Thymus (tissue), 11 donors: Measurements from ENCODE around the gene LRRC23. TPM values are rescaled to one million over a fixed set of nuclear protein-coding genes. Genes with fewer than 3 reads are reported as not detected.
A peak's percentile ranks its signal among the peaks of the same experiment; 100 is the strongest.

Source experiments
- DNase-seq, 9 donors: peaks; one replicate each; pipeline ENCODE4 v3.0.0-alpha.2; 2013; ENCODE audit warnings: low spot score in 9 of 9, low read depth in 6 of 9, missing footprints in 1 of 9
- H3K27ac ChIP-seq, 2 donors: one replicate each; pipeline ENCODE4 v1.5.1; 2013; ENCODE audit warnings: control low read depth in 1 of 2, low read depth in 1 of 2, low read length in 1 of 2, mild to moderate bottlenecking in 1 of 2, moderate library complexity in 1 of 2
- H3K27me3 ChIP-seq, 2 donors: one replicate each; pipeline ENCODE4 v1.5.1; 2013; ENCODE audit warnings: low read length in 1 of 2; ENCODE audit not compliant: control insufficient read depth in 2 of 2, insufficient read depth in 1 of 2
- H3K36me3 ChIP-seq, 2 donors: one replicate each; pipeline ENCODE4 v1.5.1; 2013; ENCODE audit warnings: low read length in 1 of 2, mild to moderate bottlenecking in 1 of 2, moderate library complexity in 1 of 2; ENCODE audit not compliant: control insufficient read depth in 2 of 2, insufficient read depth in 2 of 2
- H3K4me1 ChIP-seq, 2 donors: one replicate each; pipeline ENCODE4 v1.5.1; 2013; ENCODE audit warnings: low read length in 2 of 2; ENCODE audit not compliant: control insufficient read depth in 2 of 2, insufficient read depth in 2 of 2
- H3K4me3 ChIP-seq, 2 donors: one replicate each; pipeline ENCODE4 v1.5.1; 2013; ENCODE audit warnings: low read length in 2 of 2, control low read depth in 1 of 2, mild to moderate bottlenecking in 1 of 2
- H3K9me3 ChIP-seq, 2 donors: one replicate each; pipeline ENCODE4 v1.5.1; 2013; ENCODE audit warnings: low read length in 1 of 2, mild to moderate bottlenecking in 1 of 2; ENCODE audit not compliant: control insufficient read depth in 2 of 2, insufficient read depth in 1 of 2
- WGBS: extraction: QIAGEN DNeasy Blood & Tissue Kit; methylation state at CpG from one replicate; pipeline ENCODE4 v1.1.7; 2013; 5-methylcytosine and 5-hydroxymethylcytosine counted together
- polyA plus RNA-seq: library from polyadenylated mRNA; stranded (reverse); fragments of 200-250 nt; gene quantifications from one replicate; pipeline ENCODE4 v1.2.3, GENCODE V29; 2013
- total RNA-seq: library from RNA; stranded (reverse); fragments of 120-200 nt; gene quantifications from one replicate; pipeline ENCODE4 v1.2.4, GENCODE V29; 2013
- donor health status: healthy.

LRRC23 gene
- total and polyA plus RNA-seq, 2 donors: 6.2 to 11.5 TPM

GRCh38 chr12:6961695-6962284, 57.2 kb downstream of the LRRC23 start:
- WGBS: 59% methylated on average over 16 of the region's 16 CpGs
- Histone ChIP-seq H3K36me3 (peaks cover 59 to 81% of the 10 kb centered on the region in 2 donors), H3K27me3 (no peaks in the 10 kb centered on the region), H3K4me3 (no peak overlapping the region), H3K9me3 (peaks cover 0 to 7% of the 10 kb centered on the region in 2 donors), H3K4me1 (peaks cover 47 to 82% of the 10 kb centered on the region in 2 donors), H3K27ac (peak overlapping the region; percentile 69 to 76)
- peak in 1 of 9 donors; percentile 33 for DNase-seq

GRCh38 chr12:6962285-6963015, 57.8 kb downstream of the LRRC23 start:
- peak overlapping the region in 1 of 2 donors; percentile 20 for H3K4me3 ChIP-seq
- H3K27ac ChIP-seq: peak overlapping the region; percentile 69 to 76
- H3K9me3 ChIP-seq: peaks cover 0 to 7% of the 10 kb centered on the region in 2 donors
- peaks cover 59 to 81% of the 10 kb centered on the region in 2 donors for H3K36me3 ChIP-seq
- peaks cover 41 to 81% of the 10 kb centered on the region in 2 donors for H3K4me1 ChIP-seq
- no peak for DNase-seq
- WGBS: 83% methylated on average over 25 of the region's 25 CpGs
- no peaks in the 10 kb centered on the region for H3K27me3 ChIP-seq

- H3K4me3 ChIP-seq: peak overlapping the region; percentile 31 to 41
- WGBS: 95% methylated on average over 32 of the region's 32 CpGs
- peaks cover 34 to 74% of the 10 kb centered on the region in 2 donors for H3K4me1 ChIP-seq
- peaks cover 0 to 7% of the 10 kb centered on the region in 2 donors for H3K9me3 ChIP-seq
- peaks cover 59 to 81% of the 10 kb centered on the region in 2 donors for H3K36me3 ChIP-seq
- H3K27ac ChIP-seq: peak overlapping the region; percentile 76 to 80
- no peak for DNase-seq
- H3K27me3 ChIP-seq: no peaks in the 10 kb centered on the region
Observed at GRCh38 chr12:6963016-6963731, 58.6 kb downstream of the LRRC23 start.

Other genes with a start within 250 kb of the LRRC23 start
- 74.0 TPM for gene ING4, start 241.7 kb upstream of the LRRC23 start, total RNA-seq
- gene ING4, start 241.7 kb upstream of the LRRC23 start, polyA plus RNA-seq: 70.0 TPM
- gene ZNF384, start 215.4 kb upstream of the LRRC23 start, total RNA-seq: 17.2 TPM
- 39.3 TPM for gene ZNF384, start 215.4 kb upstream of the LRRC23 start, polyA plus RNA-seq
- gene PIANP, start 204.0 kb upstream of the LRRC23 start, total RNA-seq: 0.09 TPM
- 0.23 TPM for gene PIANP, start 204.0 kb upstream of the LRRC23 start, polyA plus RNA-seq
- gene COPS7A, start 180.8 kb upstream of the LRRC23 start, total RNA-seq: 28.0 TPM
- 39.8 TPM for gene COPS7A, start 180.8 kb upstream of the LRRC23 start, polyA plus RNA-seq
- gene MLF2, start 151.7 kb upstream of the LRRC23 start, total RNA-seq: 69.5 TPM
- 131 TPM for gene MLF2, start 151.7 kb upstream of the LRRC23 start, polyA plus RNA-seq
- gene PTMS, start 138.5 kb upstream of the LRRC23 start, total RNA-seq: 21.9 TPM
- gene PTMS, start 138.5 kb upstream of the LRRC23 start, polyA plus RNA-seq: 186 TPM
- 1.5 TPM for gene LAG3, start 132.3 kb upstream of the LRRC23 start, total RNA-seq
- 4.8 TPM for gene LAG3, start 132.3 kb upstream of the LRRC23 start, polyA plus RNA-seq
- gene CD4, start 115.3 kb upstream of the LRRC23 start, total RNA-seq: 91.9 TPM
- 50.9 TPM for gene CD4, start 115.3 kb upstream of the LRRC23 start, polyA plus RNA-seq
- 1.4 TPM for gene GPR162, start 83.0 kb upstream of the LRRC23 start, total RNA-seq
- gene GPR162, start 83.0 kb upstream of the LRRC23 start, polyA plus RNA-seq: 4.4 TPM
- gene P3H3, start 76.4 kb upstream of the LRRC23 start, total RNA-seq: 1.0 TPM
- gene P3H3, start 76.4 kb upstream of the LRRC23 start, polyA plus RNA-seq: 4.4 TPM
- 0.14 TPM for gene GNB3, start 63.9 kb upstream of the LRRC23 start, total RNA-seq
- gene GNB3, start 63.9 kb upstream of the LRRC23 start, polyA plus RNA-seq: 1.3 TPM
- gene CDCA3, start 53.5 kb upstream of the LRRC23 start, total RNA-seq: 44.3 TPM
- 5.9 TPM for gene CDCA3, start 53.5 kb upstream of the LRRC23 start, polyA plus RNA-seq
- 61.1 TPM for gene USP5, start 52.7 kb upstream of the LRRC23 start, total RNA-seq
- gene USP5, start 52.7 kb upstream of the LRRC23 start, polyA plus RNA-seq: 32.2 TPM
- 628 TPM for gene TPI1, start 37.3 kb upstream of the LRRC23 start, total RNA-seq
- 282 TPM for gene TPI1, start 37.3 kb upstream of the LRRC23 start, polyA plus RNA-seq
- gene SPSB2, start 31.5 kb upstream of the LRRC23 start, total RNA-seq: 10.7 TPM
- gene SPSB2, start 31.5 kb upstream of the LRRC23 start, polyA plus RNA-seq: 14.9 TPM
- 12.1 TPM for gene ENO2, start 9.8 kb downstream of the LRRC23 start, total RNA-seq
- gene ENO2, start 9.8 kb downstream of the LRRC23 start, polyA plus RNA-seq: 29.3 TPM
- 1.6 TPM for gene ATN1, start 23.1 kb downstream of the LRRC23 start, total RNA-seq
- gene ATN1, start 23.1 kb downstream of the LRRC23 start, polyA plus RNA-seq: 30.3 TPM
- not detected for gene RNU7-1, start 39.0 kb downstream of the LRRC23 start, total RNA-seq
- gene RNU7-1, start 39.0 kb downstream of the LRRC23 start, polyA plus RNA-seq: not detected
- 446 TPM for gene C12orf57, start 39.2 kb downstream of the LRRC23 start, total RNA-seq
- 421 TPM for gene C12orf57, start 39.2 kb downstream of the LRRC23 start, polyA plus RNA-seq
- gene PTPN6, start 46.5 kb downstream of the LRRC23 start, total RNA-seq: 147 TPM
- gene PTPN6, start 46.5 kb downstream of the LRRC23 start, polyA plus RNA-seq: 213 TPM
- 288 TPM for gene PHB2, start 65.8 kb downstream of the LRRC23 start, total RNA-seq
- 149 TPM for gene PHB2, start 65.8 kb downstream of the LRRC23 start, polyA plus RNA-seq
- 56.2 TPM for gene EMG1, start 66.1 kb downstream of the LRRC23 start, total RNA-seq
- gene EMG1, start 66.1 kb downstream of the LRRC23 start, polyA plus RNA-seq: 27.6 TPM
- gene LPCAT3, start 113.7 kb downstream of the LRRC23 start, total RNA-seq: 16.1 TPM
- gene LPCAT3, start 113.7 kb downstream of the LRRC23 start, polyA plus RNA-seq: 28.2 TPM
- 74.2 TPM for gene C1S, start 155.9 kb downstream of the LRRC23 start, total RNA-seq
- gene C1S, start 155.9 kb downstream of the LRRC23 start, polyA plus RNA-seq: 196 TPM
- 51.5 TPM for gene C1R, start 187.6 kb downstream of the LRRC23 start, total RNA-seq
- gene C1R, start 187.6 kb downstream of the LRRC23 start, polyA plus RNA-seq: 149 TPM
- 17.4 TPM for gene C1RL, start 204.4 kb downstream of the LRRC23 start, total RNA-seq
- 54.8 TPM for gene C1RL, start 204.4 kb downstream of the LRRC23 start, polyA plus RNA-seq
- gene RBP5, start 224.1 kb downstream of the LRRC23 start, total RNA-seq: 19.4 TPM
- gene RBP5, start 224.1 kb downstream of the LRRC23 start, polyA plus RNA-seq: 12.0 TPM
- 16.5 TPM for gene CLSTN3, start 225.5 kb downstream of the LRRC23 start, total RNA-seq
- 25.3 TPM for gene CLSTN3, start 225.5 kb downstream of the LRRC23 start, polyA plus RNA-seq